Aorta (tissue), 5 donors: ENCODE measurements around the gene DKK1. TPM values are rescaled to one million over a fixed set of nuclear protein-coding genes. Genes with fewer than 3 reads are reported as not detected.

ENCODE experiments used
- ATAC-seq: fragments of 200-7000 bp; cut with Tn5 transposase; one replicate; pipeline ENCODE4 v1.9.1; 2022; ENCODE audit warnings: moderate library complexity; ENCODE audit not compliant: low FRiP score
- DNase-seq, 2 donors: peaks; one replicate each; pipeline ENCODE4 v3.0.0-alpha.2; 2020
- H3K27ac ChIP-seq, 2 donors: one replicate each; pipeline ENCODE4 v1.5.1; 2013; ENCODE audit warnings: low read length in 2 of 2, mild to moderate bottlenecking in 2 of 2, moderate library complexity in 2 of 2, control low read depth in 1 of 2, inconsistent platforms in 1 of 2, low read depth in 1 of 2
- H3K27me3 ChIP-seq, 2 donors: one replicate each; pipeline ENCODE4 v1.6.1; 2013; ENCODE audit warnings: control low read depth in 1 of 2, low read length in 1 of 2, mild to moderate bottlenecking in 1 of 2, moderate library complexity in 1 of 2; ENCODE audit not compliant: insufficient read depth in 2 of 2, control insufficient read depth in 1 of 2
- H3K36me3 ChIP-seq, 2 donors: one replicate each; pipeline ENCODE4 v1.6.1; 2013; ENCODE audit warnings: control low read depth in 1 of 2, low read length in 1 of 2, mild to moderate bottlenecking in 1 of 2; ENCODE audit not compliant: insufficient read depth in 2 of 2, control insufficient read depth in 1 of 2
- H3K4me1 ChIP-seq, 2 donors: one replicate each; pipeline ENCODE4 v1.6.1; 2013; ENCODE audit warnings: low read length in 2 of 2, control low read depth in 1 of 2, mild to moderate bottlenecking in 1 of 2, moderate library complexity in 1 of 2; ENCODE audit not compliant: insufficient read depth in 2 of 2, control insufficient read depth in 1 of 2
- H3K4me3 ChIP-seq, 2 donors: one replicate each; pipeline ENCODE4 v1.5.1; 2013; ENCODE audit warnings: low read length in 2 of 2, control low read depth in 1 of 2, mild to moderate bottlenecking in 1 of 2
- H3K9me3 ChIP-seq: one replicate; pipeline ENCODE4 v1.6.1; 2013; ENCODE audit warnings: mild to moderate bottlenecking, low read length; ENCODE audit not compliant: control insufficient read depth
- whole genome bisulfite sequencing, 2 donors: extraction: QIAGEN DNeasy Blood & Tissue Kit; methylation state at CpG; one replicate each; pipeline ENCODE4 v1.1.7; 2013; 5-methylcytosine and 5-hydroxymethylcytosine counted together
- intact Hi-C, 2 donors: fragments of 100-400 bp; cut with DNase I; formaldehyde crosslinking; loops; one replicate each; pipeline versions ENCODE4 v1.14.2 to v1.15.0; 2022
- polyA plus RNA-seq, 2 donors: library from polyadenylated mRNA; stranded (reverse); fragments of 200-250 nt; gene quantifications; one replicate each; pipeline ENCODE4 v1.2.3, GENCODE V29; 2013
- total RNA-seq, 2 donors: library from RNA; stranded (reverse); fragmentation: NEBNext Ultra II Directional; extraction: Animal tissue kit (Norgen Biotek cat#: 25700); gene quantifications; one replicate each; pipeline ENCODE4 v1.2.1, GENCODE V29; 2021
- donor health status: healthy with polysubstance abuse.
- donor health status: Bipolar disorder and iron deficiency.
- donor health status: DM: no; HTN: no; CAD: no.
- donor health status: DM: no; HTN: no; CAD: no.
- donor health status: DM: yes; HTN: yes; CAD: no.

DKK1 gene
- total and polyA plus RNA-seq, 4 donors = 0.84 to 2.4 (median 0.96) TPM; not detected in 1

DNA sequence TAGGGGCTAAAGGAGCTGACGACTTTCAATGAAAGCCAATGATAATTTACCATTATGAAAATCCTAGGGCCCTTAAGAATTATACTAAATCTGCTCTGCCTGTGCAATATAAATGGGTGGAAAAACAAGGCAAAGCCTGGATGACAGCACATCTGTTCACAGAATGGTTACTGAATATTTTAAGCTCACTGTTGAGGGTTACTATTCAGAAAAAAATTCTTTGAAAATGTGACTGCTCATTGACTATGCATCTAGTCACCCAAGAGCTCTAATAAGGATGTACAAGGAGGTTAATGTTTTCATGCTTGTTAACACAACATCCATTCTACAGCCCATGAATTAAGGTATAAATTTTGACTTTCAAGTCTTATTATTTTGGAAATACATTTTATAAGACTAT, 8.9 kb downstream of the DKK1 start:
- Histone ChIP-seq H3K27me3 (no peaks in the 10 kb centered on the region), H3K27ac (no peak overlapping the region), H3K9me3 (no peaks in the 10 kb centered on the region), H3K4me1 (no peaks in the 10 kb centered on the region), H3K4me3 (no peak overlapping the region), H3K36me3 (no peaks in the 10 kb centered on the region)
- 89 to 93% methylated on average over 1 of the region's 1 CpG for WGBS, 2 donors
- intact Hi-C loops = no loop called here
- ATAC-seq = no peak
- no peak for DNase-seq

DNA sequence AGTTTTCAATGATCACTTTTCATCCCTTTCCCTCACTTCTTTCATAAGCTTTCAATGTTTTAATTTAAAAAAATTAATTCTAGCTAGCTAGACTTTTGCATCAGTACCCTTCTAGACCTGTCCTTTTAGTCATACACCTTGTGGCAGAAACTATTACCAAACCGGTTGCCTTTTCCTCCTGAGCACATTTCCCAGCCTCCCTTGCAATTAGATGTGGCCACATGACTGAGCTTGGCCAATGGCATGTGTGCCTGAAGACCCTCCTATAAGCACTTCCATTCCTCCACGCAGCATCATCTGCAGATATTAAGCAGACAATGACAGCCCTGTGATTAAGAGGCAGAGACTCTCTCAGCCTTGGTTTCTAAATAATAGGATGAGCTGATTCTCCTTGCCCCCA, 12.3 kb downstream of the DKK1 start:
- intact Hi-C loops = no loop called here
- Histone ChIP-seq H3K36me3 (no peaks in the 10 kb centered on the region), H3K27ac (no peak overlapping the region), H3K4me3 (no peak overlapping the region), H3K4me1 (no peaks in the 10 kb centered on the region), H3K27me3 (no peaks in the 10 kb centered on the region), H3K9me3 (no peaks in the 10 kb centered on the region)
- 85 to 89% methylated on average over 2 of the region's 2 CpGs for WGBS, 2 donors
- DNase-seq (no peak), ATAC-seq (no peak)

DNA sequence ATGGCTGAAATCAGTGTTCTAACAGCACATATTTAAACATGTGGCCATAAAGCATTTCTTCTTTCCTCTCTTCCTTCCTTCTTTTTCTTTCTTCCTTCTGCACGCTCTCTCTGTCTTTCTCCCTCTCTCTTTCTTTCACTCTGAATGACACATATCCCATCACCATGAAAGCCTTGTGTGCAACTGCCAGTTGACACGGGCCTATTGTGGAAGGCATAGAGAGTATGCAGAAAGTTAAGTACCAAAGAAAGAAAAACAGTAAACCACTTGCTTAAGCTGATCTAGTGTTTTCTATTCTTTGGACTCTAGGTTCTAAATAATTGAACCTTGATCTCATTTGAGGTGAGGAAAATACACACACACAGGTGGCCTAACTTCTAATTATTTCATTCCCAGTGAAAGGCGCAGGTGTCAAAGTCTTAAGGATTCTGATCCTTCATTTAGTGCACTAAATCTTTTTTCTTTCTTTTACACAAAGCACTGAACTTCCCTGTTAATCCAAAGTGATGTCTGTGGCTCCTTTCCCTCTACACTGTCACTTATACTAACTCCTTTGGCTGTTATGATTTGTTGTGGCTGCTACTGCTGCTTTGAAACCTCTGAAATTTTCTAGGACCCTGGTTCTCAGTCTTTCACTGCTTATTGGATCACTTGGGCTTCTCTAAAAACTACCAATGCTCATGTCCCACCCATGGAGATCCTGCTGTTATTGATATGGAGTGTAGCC, 17.7 kb downstream of the DKK1 start:
- no peaks in the 10 kb centered on the region for H3K36me3 ChIP-seq
- H3K27ac ChIP-seq = no peak overlapping the region
- ATAC-seq (no peak), DNase-seq (no peak)
- H3K4me1 ChIP-seq = no peaks in the 10 kb centered on the region
- no peaks in the 10 kb centered on the region for H3K27me3 ChIP-seq
- H3K4me3 ChIP-seq = no peak overlapping the region
- WGBS, 2 donors = 88 to 92% methylated on average over 3 of the region's 3 CpGs
- intact Hi-C loops = no loop called here
- no peaks in the 10 kb centered on the region for H3K9me3 ChIP-seq

DNA sequence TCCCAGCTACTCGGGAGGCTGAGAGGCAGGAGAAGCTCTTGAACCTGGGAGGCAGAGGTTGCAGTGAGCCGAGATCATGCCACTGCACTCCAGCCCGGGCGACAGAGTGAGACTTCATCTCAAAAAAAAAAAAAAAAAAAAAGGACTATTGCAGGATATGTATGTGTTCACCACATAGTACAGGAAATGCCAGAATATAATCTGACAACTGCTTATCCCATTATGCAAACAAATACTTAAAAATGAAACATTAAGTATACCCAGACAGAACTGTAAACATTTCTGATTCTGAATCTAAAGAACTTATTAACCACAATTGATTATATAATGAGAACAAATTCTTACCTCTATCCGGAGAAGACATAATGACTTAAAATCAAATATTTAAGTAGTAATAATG, 18.7 kb downstream of the DKK1 start:
- no peak for ATAC-seq
- 89 to 91% methylated on average over 5 of the region's 5 CpGs for WGBS, 2 donors

DNA sequence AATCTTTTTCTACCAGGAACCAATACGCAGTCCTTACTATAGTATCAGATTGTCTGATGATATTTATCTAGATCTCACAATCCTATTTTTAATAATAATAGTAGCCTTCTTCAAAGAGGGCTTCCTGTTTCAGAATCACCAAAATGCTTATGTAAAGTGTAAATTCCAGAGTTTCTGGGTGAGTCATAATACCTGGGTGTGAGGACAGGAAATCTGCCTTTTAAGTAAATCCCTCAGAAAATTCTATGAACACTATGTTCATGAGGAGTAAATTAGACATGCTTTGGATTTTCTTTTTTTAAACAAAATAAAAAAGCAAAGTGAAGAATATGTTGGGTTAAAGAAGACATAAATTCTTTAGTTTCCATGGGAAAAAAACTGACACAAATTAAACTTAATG, 20.5 kb downstream of the DKK1 start:
- H3K36me3 ChIP-seq = peaks cover 0 to 2% of the 10 kb centered on the region in 2 donors
- H3K9me3 ChIP-seq = no peaks in the 10 kb centered on the region
- WGBS, 2 donors = 95 to 97% methylated on average over 1 of the region's 1 CpG
- no peaks in the 10 kb centered on the region for H3K27me3 ChIP-seq
- no peak overlapping the region for H3K27ac ChIP-seq
- no peaks in the 10 kb centered on the region for H3K4me1 ChIP-seq
- no peak overlapping the region for H3K4me3 ChIP-seq
- no peak for DNase-seq
- no peak for ATAC-seq
- intact Hi-C loops = no loop called here

More for the DNA sequence above, 18.7 kb downstream of the DKK1 start:
- DNase-seq = no peak
- Histone ChIP-seq H3K9me3 (no peaks in the 10 kb centered on the region), H3K4me1 (no peaks in the 10 kb centered on the region), H3K36me3 (no peaks in the 10 kb centered on the region), H3K27me3 (no peaks in the 10 kb centered on the region), H3K4me3 (no peak overlapping the region), H3K27ac (no peak overlapping the region)
- intact Hi-C loops = no loop called here

- intact Hi-C loops = no loop called here
- DNase-seq = no peak
- no peaks in the 10 kb centered on the region for H3K4me1 ChIP-seq
- ATAC-seq = no peak
- H3K4me3 ChIP-seq = no peak overlapping the region
- whole genome bisulfite sequencing, 2 donors = 84 to 93% methylated on average over 1 of the region's 1 CpG
- no peak overlapping the region for H3K27ac ChIP-seq
- H3K9me3 ChIP-seq = no peaks in the 10 kb centered on the region
- H3K36me3 ChIP-seq = peaks cover 0 to 2% of the 10 kb centered on the region in 2 donors
- H3K27me3 ChIP-seq = no peaks in the 10 kb centered on the region
These were observed 21.6 kb downstream of the DKK1 start for GRCh38 chr10:52335665-52336064.

- WGBS, 2 donors = 94 to 95% methylated on average over 1 of the region's 1 CpG
- Histone ChIP-seq H3K4me1 (no peaks in the 10 kb centered on the region), H3K36me3 (peaks cover 0 to 2% of the 10 kb centered on the region in 2 donors), H3K27me3 (no peaks in the 10 kb centered on the region), H3K27ac (no peak overlapping the region), H3K4me3 (no peak overlapping the region), H3K9me3 (no peaks in the 10 kb centered on the region)
- ATAC-seq = no peak
- no peak for DNase-seq
- intact Hi-C loops = no loop called here
These were observed 23.1 kb downstream of the DKK1 start for GRCh38 chr10:52337225-52337624.

- no peaks in the 10 kb centered on the region for H3K9me3 ChIP-seq
- DNase-seq = no peak
- no peak overlapping the region for H3K27ac ChIP-seq
- WGBS, 2 donors = 51 to 58% methylated on average over 4 of the region's 4 CpGs
- no peak for ATAC-seq
- H3K27me3 ChIP-seq = no peaks in the 10 kb centered on the region
- H3K36me3 ChIP-seq = no peaks in the 10 kb centered on the region
- intact Hi-C loops = no loop called here
- H3K4me3 ChIP-seq = no peak overlapping the region
- no peaks in the 10 kb centered on the region for H3K4me1 ChIP-seq
These were observed 29.4 kb downstream of the DKK1 start for GRCh38 chr10:52343439-52343838.
